NCI-H748 (cell line): ENCODE results near the gene CNTN5.

Experiments
- DNase-seq: peaks from one replicate; lab custom pipeline; 2025; ENCODE audit not compliant: unreplicated experiment; lab: John Stamatoyannopoulos, UW

Gene CNTN5

DNA sequence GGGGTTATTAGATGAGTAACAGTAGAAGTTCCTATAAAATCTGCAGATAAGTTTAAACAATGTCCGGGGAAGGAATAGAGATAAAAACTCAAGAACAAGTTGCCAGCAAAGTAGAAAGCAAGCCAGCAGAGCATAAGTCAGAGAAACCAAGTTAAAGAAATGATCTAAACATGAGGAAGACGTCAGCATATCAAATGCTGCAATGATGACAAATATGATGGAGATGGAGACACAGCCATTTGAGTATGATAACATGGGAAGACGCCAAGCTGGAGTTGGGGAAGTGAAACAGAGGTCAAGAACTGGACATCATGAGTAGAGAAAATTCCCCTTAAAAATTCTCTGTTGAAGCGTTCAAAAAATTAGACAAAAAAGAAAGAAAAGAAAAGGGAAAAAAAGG is 571.5 kb downstream of the CNTN5 start:
- DNase-seq: no peak

DNA sequence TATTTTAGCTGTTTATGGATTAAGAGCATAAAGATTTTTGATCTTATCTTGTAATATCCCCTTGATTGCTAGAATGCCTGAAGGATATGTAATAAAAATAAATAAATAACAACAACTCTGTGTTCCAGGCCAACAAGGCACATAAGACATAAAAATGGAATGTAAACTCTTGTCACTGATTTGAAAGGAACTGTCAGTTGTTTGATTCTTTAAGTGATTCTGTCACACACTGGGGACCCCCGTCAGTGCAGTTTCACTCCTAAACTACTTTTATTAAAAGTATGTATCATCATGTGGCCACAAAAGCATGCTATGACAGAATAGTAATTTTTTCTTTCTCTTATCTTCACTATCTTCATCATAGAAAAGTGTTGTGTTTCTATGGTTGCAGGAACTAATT is 572.4 kb downstream of the CNTN5 start:
- no peak for DNase-seq

DNA sequence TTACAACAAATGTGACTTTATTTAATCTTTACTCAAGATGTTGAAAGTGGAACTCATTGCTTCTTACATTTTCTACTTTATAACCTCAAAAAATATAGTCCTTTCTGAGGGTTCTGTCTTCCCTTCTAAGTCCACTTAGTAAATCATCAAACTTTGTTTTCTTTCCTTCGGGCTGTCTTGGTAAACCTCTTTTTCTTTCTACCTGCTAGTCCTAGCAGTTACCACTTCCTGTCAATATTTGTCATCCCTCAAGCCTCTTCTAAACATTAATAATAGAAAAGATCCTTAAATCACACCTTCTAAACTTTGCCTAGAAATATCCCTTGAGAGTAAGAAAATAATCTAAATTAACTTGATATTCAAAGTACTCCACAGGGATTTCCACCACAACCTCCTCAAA is 580.4 kb downstream of the CNTN5 start:
- no peak for DNase-seq

DNA sequence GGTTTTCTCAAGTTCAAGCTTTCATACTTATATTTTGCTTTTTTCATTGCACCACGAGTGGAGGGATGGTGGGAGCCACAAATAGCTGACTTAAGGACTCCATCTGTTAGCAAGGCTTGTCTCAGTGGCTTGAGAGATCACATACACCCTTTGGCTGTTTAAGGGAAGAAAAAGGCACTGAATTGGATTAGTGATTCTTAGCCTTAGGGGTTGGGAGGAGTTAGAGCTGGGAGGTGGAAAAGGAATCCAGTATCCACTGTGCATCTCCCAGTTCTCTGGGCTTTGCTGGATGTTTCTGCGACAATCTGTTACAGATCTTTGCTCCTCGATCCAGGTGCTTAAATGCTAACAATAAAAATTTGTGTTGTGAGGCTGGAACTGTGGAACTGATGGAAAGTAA is 593.6 kb downstream of the CNTN5 start:
- no peak for DNase-seq

DNA sequence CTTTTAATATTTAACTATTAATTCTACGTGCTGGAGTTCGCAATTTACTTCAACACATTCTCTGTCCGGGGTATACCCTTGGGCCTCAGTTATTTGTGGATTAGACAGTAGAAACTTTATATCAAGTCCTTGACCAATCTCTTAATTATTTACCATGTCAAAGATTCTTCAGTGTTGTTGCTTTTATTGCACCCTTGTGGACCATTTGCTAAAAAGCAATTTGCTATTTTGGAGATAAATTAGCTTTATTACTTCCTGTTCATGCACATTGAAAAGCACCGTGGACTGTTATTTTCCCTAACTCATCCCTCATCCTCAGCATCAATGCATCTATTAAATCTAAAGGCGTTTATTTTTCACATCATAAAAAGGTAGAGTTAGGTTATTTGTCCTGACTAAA is 609.9 kb downstream of the CNTN5 start:
- no peak for DNase-seq

DNA sequence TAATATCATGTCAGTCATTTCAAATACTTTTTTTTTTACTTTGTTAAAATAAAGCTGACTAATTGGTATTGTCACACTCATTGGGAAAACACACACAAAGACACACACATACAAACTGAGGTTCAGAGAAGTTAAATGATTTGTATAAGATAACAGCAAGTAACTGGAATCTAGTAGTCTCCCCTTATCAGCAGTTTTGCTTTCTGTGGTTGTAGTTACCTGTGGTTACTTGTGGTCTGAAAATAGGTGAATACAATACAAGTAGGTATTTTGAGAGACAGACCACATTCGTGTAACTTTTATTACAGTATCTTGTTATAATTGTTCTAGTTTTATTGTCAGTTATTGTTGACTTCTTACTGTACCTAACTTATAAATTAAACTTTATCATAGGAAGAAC is 610.9 kb downstream of the CNTN5 start:
- no peak for DNase-seq

DNA sequence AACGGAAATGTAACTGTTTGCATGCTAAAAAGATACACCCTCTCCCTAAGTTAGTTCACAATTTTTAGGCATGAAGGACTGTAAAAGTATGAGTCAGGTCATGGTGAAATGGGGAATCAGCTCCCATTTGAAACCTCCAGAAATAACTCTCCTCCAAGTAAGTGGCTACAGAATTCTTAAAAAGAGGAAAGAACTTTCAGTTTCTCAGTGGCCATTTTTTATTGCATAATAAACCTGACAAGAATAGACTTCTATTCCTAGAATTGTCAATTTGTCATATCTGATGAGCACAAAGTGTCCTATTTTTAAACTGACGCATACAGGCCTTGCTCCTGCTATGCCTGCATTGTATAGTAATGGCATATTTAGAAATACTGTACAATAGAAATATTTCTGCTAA is 612.2 kb downstream of the CNTN5 start:
- DNase-seq: no peak

DNA sequence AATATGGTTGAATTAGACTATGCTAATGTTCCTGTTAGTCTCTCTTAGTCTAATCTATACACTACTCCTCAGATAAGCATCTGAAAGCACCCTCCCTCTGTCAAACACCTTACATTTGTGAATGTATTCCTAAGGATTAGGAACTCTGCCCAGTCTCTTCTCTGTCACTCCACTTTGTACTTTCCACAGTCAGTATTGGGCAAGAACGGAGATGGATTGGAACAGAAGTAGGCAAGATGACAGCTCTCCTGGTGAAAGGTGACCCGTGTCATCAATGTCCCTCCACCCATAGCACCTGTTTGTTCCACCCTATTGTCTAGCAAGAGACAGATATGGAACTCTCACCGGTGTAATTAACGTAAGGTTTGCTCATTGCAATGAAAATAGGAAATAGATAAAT is 613.8 kb downstream of the CNTN5 start:
- DNase-seq: no peak

DNA sequence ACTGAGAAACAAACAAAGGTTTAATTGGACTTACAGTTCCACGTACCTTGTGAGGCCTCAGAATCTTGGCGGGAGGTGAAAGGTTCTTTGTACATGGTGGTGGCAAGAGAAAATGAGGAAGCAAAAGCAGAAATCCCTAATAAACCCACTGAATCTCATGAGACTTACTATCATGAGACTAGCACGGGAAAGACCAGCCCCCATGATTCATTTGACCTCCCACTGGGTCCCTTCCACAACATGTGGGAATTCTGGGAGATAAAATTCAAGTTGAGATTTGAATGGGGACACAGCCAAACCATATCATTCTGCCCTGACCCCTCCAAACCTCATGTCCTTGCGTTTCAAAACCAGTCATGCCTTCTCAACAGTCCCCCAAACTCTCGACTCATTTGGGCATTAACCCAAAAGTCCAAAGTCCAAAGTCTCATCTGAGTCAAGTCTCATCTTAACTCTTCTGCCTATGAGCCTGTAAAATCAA is 617.4 kb downstream of the CNTN5 start:
- DNase-seq: no peak

DNA sequence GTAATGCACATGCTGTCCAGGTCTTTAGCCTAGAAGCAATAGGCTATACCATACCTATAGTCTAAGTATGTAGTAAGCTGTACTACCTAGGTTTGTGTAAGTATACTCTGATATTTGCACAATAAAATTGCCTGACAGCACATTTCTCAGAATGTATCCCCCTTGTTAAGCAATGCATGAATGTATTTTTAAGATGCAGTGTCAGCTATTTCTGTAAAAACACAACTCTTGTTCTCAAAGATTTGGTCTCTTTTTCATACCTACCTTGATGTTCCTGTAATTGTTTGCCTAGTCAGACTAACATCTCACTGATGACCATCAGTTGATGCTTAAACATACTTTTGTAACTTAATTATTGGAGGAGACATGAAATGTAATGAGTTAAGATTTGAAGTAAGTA is 619.9 kb downstream of the CNTN5 start:
- DNase-seq: no peak

DNA sequence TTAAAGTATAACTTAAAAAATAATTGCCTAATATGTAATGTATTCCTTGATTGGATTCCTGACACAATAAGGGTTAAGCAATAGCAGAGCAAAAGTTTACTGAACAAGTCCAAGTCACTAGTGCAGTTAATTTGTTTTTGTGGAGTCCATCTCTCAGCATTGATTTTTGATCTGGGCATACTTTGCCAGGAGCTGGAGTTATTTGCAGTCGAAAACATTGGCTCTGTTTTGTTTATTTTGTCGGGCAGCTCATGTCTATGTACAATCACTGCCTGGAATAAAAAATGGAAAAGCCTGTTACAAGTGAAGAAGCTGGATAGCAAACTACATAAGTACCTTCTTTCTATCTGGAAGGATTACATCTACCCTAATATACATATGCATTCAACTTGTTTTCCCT is 625.2 kb downstream of the CNTN5 start:
- no peak for DNase-seq

DNA sequence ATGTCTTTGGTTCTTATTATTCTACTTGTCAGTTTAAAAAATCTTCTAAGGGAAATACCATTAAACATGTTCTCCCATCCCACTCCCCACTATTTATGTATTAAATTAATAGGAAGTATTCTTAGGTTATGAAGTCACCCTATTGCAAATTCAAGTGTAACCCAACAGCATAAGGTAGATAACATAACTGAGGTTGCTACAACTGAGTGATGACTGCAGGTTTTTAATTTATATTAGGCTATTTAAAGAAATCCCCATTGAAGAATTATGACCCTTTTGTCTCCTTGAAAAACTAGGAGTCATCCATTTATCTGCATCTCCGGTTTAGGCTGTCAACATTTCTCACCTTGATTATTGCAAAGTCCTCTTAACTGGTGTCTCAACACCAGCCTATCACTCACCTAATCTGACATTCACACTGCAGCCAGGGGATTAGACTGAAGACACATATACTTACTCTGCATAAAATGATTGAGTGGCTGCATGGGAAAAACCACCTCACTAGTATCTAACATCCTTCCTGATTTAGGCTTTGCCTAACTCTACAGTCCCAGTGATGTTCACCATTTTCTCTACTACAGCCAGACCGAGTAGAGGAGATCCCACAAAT is 649.4 kb downstream of the CNTN5 start:
- no peak for DNase-seq

DNA sequence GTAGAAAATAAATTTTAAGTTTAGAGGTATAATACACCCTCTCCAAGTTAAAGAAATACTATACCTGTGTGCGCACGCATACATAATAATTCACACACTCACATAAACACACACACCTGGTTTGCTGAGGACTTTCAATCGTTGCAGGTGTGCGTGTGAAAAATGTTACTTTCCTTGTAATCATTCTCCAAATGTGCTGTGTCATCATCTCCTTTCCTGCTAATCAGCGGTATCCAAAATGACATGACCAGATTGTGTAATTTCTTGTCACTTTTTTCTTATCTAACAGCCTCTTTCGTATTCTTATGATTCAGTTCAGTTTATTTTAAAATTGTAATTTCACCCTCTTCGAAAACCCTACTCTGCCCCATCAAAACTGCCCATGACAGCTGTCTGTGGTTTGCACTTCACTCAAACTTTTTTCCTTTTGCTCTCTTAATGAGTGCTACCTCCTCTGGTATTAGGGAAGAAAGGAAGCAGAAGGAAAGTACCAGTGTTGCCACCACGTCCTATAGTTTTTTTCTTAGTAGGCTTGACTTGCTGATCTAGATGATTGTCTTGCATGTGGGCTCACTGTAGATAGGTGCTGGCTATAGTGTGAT is 651.2 kb downstream of the CNTN5 start:
- DNase-seq: no peak

DNA sequence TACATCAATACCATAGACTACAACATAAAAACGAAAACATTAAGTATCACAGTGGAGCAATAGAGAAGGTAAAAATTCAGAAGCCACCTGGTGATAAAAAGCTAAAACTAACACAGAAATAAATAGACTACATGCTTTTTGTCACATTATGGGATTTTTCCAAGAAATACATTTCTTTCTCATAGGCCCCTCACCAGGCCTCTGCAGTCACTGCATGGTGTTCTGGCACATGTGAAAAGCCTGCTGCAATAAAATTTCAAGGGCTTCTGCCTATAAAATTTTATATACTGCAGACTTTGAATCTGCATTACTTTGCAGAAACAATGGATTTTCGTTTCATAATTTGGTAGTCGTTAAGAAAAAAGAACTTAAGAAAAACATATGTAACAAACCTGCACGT is 655.5 kb downstream of the CNTN5 start:
- DNase-seq: no peak

DNA sequence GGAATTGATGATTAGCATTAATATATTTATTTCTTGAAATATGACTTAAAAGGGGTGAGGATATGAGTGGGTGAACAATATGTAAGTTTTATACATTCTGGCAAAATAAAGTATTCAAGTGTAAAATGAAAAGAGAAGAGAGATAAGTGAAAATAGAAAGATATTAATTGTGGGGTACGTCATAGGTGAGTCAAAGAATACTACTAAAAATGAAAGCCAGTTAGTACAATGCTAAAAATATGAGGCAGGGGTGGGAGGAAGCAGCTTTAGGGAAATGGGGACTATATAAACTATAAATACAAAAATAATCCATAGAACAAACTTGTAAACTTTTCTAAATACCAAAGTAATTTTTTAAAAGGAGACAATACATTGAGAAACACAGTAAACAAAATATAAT is 661.4 kb downstream of the CNTN5 start:
- DNase-seq: no peak

DNA sequence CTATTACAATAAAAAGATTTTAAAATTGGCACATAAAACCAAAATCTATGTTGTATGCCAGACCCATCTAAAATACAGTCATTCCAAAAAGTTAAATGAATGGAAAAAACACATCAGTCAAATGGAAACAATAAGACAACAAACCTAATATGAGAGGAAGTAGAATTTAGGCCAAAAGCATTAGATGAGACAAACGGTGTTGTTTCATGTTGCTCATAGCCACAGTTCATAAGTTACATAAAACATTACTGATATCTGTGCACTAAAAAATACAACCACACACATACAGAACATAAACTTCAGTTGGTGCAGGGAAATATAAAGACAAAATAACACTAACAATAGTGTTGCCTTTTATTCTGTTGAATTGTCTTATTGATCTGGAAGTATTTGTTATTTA is 661.9 kb downstream of the CNTN5 start:
- DNase-seq: no peak

DNA sequence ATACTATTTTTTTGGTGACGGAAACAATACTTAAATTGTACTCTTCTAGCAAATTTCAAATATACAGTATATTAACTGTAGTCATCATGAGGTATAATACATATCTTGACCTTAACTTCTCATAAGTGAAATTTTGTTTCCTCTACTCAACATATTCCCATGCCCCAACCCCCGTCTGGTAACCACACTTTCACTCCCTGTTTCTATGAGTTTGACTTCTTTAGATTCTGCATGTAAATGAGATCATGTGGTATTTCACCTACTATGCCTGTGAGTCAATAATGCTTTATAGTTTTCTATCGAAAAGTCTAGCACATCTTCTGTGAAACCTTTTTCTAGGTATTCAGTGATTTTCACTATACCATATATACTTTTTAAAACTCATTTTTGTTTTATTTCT is 663.2 kb downstream of the CNTN5 start:
- no peak for DNase-seq

DNA sequence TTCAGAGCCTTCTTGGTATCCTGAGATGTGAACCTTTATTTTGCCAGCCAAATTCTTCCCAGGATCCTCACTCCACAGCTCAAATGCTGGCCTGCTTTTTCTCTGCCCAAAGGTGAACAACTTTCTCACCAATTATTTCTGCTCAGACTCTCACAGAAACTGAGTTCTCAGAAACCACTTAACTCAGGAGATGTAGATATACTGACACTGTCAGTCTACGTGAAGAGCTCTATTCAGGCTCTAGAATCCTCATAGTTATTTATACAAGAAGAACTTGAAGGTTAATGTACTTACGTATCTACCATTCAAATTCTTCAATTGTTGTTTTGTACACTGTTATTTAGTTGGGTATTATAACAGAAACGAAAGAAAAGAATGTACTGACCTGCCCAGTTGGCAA is 666.1 kb downstream of the CNTN5 start:
- DNase-seq: no peak

DNA sequence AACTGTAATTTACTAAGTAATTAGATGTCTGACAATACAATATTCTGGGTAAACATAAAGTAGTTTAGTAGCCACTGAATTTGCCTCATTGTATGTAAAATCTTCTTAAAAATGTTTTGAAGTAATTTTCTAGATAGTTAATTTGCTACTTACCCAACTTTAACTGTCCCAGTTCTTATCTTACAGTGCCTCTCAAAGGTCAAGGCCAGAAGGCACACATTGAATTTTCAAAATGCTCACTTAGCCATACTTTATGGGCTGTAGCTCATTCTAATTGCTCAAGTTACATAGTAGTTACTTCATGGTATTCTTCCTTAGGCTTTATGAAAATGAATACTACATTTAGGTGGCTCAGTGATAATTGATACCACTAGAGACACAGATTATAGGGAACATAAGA is 666.6 kb downstream of the CNTN5 start:
- DNase-seq: no peak

DNA sequence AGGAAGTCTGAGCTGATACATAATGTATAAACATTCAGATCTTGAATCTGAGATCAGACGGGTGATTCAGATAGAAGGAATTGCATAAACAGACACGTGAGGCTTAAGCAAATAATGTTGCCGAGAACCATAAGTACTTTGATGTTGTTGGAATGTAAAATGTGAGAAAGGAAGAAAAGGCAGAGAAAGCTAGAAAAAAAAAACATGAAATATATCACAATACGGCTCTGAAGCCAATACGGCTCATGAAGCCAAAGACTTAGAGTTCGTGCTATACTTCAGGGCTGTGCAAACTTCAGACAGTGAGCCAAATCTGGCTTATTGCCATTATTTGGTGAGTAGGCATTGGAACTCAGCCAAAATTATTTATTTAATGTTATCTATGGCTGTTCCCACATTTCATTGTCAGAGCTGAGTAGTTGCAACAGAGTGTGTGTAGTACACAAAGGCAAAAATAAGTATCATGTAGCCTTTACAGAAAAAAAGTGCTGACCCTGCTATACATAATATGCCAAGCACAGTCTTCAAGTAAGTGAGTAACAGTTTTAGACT is 673.3 kb downstream of the CNTN5 start:
- peak; percentile 35 for DNase-seq

DNA sequence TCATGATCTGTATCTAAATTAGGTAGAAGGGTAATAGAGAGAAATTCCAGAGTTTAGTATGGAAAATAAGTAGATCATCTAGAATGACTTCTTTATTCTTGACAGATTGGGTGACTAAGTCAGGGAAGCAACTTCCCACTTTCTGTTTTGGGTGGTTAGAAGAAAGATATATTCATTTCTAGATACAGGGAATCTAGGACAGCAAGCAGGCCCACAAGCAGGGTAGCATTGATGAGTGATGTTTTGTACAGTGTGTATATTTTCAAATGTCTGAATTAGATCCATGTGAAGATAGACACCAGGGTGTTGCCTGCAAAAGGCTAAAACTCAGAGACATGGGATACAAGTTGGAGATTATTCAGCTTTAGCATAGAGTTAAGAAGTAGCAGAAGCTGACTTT is 674.4 kb downstream of the CNTN5 start:
- no peak for DNase-seq

DNA sequence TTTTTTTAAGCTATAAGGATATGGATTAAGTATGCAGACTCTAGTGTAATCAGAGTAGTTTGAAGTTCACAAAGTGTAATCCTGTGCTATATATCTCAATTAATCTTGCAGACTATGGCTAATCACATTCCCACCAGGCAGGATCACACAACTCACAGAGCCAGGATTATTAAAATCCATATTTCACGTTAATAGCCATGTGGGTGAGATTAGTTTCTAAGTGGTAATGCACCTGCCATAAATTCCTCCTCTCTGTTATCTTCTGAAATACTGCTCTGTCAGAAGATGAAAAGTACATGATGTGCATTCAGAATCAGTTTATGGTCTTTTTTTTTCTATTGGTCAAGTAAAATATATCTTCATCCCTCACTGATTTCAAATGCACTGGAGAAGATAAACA is 686.1 kb downstream of the CNTN5 start:
- no peak for DNase-seq
